GM21390 (cell line): ENCODE data around the gene B3GNT9.
A peak's percentile ranks its signal among the peaks of the same experiment; 100 is the strongest.

Experiments
- ATAC-seq: cut with Tn5 transposase; IDR thresholded peaks from one replicate; pipeline ENCODE4 v1.9.1; 2021; ENCODE audit not compliant: unreplicated experiment

B3GNT9 gene

GRCh38 chr16:67169642-67170167, 18.9 kb upstream of the B3GNT9 start:
- peak; percentile 14 for ATAC-seq

GRCh38 chr16:67169011-67169451, 18.2 kb upstream of the B3GNT9 start:
- no peak for ATAC-seq

- ATAC-seq, result no peak
Observed at GRCh38 chr16:67167588-67167987, 16.8 kb upstream of the B3GNT9 start.

GRCh38 chr16:67166598-67167168, 15.9 kb upstream of the B3GNT9 start:
- no peak for ATAC-seq

GRCh38 chr16:67166110-67166547, 15.3 kb upstream of the B3GNT9 start:
- ATAC-seq, result no peak

GRCh38 chr16:67165121-67166078, 14.6 kb upstream of the B3GNT9 start:
- ATAC-seq, result no peak

- ATAC-seq, result no peak
Observed at GRCh38 chr16:67164599-67165061, 13.8 kb upstream of the B3GNT9 start, which contains the start of gene HSF4. TSS of gene HSF4 (plus strand) at chr16:67164745. CDS start at chr16:67164812, 67 bp downstream.

- ATAC-seq, result no peak
Observed at GRCh38 chr16:67163999-67164558, 13.3 kb upstream of the B3GNT9 start.

- ATAC-seq, result no peak
Observed at GRCh38 chr16:67163164-67163998, 12.6 kb upstream of the B3GNT9 start.

- ATAC-seq, result no peak
Observed at GRCh38 chr16:67162506-67163163, 11.8 kb upstream of the B3GNT9 start.

- ATAC-seq, result no peak
Observed at GRCh38 chr16:67161595-67162058, 10.8 kb upstream of the B3GNT9 start.

GRCh38 chr16:67158637-67159600, 8.1 kb upstream of the B3GNT9 start:
- peak; percentile 34 for ATAC-seq

- ATAC-seq, result no peak
Observed at GRCh38 chr16:67157892-67158635, 7.3 kb upstream of the B3GNT9 start.

- no peak for ATAC-seq
Observed at GRCh38 chr16:67157106-67157748, 6.4 kb upstream of the B3GNT9 start.

- no peak for ATAC-seq
Observed at GRCh38 chr16:67156143-67156844, 5.5 kb upstream of the B3GNT9 start.

- no peak for ATAC-seq
Observed at GRCh38 chr16:67155295-67156142, 4.7 kb upstream of the B3GNT9 start.
